GM19351 (cell line): ENCODE data around the gene KCP.
"Not testable (repeated sequence)": the region's sequence is repeated elsewhere in the genome, so short reads cannot be mapped to it uniquely, and the experiment has no call there.

Experiments used
- ATAC-seq: cut with Tn5 transposase; IDR thresholded peaks from one replicate; pipeline ENCODE4 v1.9.1; 2021; ENCODE audit warnings: mild to moderate bottlenecking, moderate library complexity; ENCODE audit not compliant: unreplicated experiment

The KCP gene

DNA sequence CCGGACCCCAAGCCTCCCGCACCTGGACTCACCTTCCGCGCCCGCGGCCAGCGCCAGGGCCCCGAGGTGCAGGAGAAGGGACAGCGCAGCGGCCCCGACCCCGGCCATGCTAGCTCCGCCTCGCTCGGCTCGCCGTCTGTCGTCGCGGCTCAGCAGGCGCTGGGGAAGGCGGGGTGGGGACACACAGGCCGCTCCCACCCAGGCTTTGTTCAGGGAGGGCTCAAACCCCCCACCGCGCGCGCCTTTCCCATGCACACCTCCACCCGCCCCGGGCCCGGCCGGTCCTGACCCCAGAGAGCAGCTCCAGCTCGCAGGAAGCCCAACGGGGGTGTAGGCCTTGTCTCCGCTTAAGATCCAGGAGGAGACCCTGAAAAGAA, at the start of gene KCP:
Gene KCP (minus strand): TSS at position 141 of the 377 bp plus-strand sequence. CDS start 33 bp downstream, at position 108.
- no peak for ATAC-seq

DNA sequence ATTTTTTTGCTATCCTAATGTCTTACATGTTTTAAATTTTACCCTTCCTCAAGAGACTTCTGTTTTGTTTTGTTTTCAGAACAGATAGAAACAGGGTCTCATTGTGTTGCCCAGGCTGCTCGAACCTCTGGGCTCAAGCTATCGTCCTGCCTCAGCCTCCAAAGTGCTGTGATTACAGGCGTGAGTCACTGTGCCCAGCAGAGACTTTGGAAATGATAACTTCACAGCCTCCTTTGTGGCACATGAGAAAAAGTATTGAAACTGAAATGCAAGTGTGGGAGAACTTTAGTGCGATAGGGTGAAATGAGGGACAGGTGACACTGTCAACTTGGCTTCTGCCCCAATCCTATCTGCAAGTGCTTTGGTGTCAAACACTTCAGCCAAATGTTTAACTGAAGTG, 48.8 kb upstream of the KCP start:
- no peak for ATAC-seq

DNA sequence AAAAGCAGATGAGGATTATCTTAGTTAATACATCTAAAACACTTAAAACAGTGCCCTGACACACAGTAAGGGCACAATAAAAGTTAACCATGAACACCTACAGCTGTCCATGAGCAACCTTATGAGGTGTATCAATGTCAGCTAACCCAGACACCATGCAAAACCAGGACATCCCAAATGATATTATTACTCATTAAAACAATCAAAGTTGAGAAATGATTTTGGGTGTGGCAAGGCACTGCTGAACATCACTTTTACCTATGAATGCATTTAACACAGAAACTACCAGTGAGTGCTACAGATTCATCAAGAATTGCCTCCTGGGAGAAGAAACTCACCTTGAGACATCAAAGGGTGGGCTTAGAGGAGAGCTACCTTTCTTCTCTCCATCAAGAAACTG, 45.5 kb upstream of the KCP start:
- no peak for ATAC-seq

DNA sequence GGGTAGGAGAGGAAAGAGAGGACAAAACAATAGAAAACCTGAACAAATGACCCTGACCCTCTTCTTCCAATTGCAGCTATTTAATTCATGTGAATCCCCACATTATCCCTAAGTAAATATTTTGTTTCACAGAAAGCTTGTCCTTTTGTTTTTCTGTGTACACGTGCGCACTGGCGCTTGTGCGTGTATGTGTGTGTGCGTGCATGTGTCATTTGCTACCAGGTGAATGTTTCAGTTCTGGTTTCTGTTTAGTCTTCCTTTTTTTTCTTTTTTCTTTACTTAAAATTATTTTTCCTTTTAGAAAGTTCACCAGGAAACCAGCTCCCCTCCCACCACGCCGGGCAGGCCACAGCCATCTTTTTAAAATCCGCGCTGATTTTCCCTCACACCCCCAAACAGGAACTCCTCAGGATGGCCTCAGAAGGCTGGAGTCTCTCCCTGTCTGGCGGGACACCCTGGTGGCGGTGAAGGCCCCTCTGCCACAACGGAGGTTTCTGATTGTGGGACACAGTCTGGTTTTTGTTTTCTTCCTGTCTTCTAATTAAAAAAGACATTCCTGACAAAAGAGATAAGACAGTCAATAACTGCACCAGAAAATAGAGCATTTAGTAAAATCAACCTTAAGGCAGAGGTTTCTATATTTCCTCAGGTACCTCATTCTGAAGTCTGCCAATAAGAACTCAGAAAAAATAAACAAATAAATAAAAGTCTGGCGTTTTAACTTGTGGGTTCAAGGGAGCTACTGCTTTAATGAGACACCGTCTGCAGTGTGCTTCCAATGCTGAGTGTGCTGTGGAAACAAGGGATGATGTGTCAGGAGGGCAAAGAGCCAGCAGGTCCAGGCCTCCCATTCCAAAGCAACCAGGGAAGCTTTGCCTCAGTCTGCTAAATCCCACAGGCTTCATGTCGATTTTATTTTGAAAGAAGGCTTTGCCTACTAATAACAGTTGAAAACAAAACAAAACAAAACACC, 44.6 kb upstream of the KCP start:
- ATAC-seq: peak; percentile 68

DNA sequence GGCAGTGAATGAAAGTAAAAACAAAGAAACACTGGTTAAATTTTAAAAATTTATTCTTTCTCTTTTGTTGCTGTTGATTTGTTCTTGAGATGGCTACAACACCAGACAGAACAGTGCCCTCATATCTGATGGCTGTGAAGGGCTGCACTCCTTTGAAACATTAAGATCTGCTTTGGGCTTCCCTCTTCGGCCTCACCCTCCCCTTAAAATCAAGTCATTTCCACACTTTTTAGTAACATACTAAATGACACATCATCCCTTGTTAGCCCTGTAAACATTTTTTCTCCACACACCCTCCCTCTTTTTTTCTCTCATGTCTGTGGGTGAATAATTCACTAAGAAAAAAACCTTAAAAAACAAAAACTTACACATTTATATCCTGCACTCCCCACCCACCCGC, 43.6 kb upstream of the KCP start:
- ATAC-seq: no peak

DNA sequence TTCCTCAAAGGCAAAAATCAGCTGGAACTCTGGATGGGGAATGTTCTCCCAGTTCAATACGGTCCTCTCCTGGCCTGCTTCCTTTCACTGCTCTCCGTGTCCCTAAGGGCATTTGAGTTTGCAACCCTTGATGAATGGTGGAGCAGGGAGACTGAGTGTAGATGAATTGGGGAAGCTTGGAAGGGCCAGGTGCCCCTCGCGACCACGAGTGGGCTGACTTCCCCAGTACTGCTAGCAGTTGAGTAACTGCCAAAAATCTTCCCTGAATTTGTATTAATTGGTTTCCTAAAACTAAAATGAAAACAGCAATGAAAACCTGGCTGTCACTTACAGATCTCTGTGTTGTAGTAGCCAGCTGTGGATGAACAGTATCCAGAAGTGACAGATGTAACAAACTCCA, 40.8 kb upstream of the KCP start:
- no peak for ATAC-seq

DNA sequence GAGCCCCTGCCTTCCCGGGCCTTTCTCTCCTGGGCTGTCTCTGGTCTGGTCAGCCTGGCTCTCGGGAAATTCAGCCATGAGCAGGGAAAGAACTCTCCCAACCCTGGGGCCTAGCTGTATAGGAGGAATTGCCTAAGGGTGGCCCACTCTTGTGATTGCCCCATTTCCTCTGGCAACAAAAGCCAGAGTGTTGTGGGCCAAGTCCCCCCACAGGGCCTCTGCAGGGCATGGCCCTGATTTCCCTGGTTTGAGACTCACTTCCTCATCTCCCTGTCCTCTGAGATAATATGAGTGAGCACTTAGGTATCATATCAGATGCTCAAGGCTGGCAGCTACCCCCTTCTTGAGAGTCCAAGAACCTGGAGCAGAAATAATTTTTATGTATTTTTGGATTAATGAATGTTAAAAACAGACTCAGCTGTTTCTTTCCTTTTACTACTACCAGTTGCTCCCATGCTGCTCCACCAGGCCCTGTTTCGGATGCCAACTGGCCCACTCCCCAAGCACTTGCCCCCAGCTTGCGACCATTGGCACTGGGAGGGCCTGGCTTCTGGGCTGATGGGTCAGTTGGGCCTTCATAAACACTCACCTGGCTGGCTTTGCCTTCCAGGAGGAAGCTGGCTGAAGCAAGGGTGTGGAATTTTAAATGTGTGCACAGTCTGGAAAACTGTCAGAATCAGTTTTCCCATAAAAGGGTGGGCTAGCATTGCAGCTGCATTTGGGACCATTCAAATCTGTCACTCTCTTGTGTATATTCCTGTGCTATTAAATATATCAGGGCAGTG, 38.7 kb upstream of the KCP start:
- no peak for ATAC-seq

DNA sequence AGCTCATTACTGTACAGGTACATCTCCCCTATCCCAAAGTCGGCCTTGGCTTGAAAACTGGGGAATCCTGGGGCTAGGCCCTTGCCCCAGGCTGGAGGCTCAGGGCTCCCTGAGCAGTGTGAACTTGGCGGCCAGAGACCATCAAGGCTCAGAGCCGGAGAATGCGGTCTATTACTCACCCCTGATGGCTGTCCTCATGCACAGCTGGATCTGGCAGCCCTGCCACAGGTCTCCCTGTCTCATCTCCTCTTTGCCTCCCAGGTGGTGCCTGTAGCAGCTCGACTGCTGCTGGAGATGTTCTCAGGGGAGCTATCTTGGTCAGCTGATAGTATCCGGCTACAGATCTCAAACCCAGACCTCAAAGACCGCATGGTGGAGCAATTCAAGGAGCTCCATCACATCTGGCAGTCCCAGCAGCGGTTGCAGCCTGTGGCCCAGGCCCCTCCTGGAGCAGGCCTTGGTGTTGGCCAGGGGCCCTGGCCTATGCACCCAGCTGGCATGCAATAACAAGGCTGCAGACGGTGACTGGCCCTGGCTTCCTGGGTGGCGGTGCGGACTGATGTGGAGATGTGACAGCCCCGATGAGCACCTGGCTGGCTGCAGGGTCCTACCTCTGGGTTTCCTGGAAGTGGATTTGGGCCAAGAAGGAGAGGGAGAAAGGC, 37.9 kb upstream of the KCP start:
- no peak for ATAC-seq

DNA sequence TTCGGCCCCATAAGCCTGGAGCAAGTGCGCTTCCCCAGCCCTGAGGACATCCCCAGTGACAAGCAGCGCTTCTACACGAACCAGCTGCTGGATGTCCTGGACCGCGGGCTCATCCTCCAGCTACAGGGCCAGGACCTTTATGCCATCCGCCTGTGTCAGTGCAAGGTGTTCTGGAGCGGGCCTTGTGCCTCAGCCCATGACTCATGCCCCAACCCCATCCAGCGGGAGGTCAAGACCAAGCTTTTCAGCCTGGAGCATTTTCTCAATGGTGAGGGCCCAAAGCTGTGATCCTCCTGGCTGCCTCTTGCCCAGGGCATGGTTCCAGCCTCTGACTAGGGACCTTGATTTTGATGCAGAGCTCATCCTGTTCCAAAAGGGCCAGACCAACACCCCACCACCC, 37.3 kb upstream of the KCP start:
- no peak for ATAC-seq

DNA sequence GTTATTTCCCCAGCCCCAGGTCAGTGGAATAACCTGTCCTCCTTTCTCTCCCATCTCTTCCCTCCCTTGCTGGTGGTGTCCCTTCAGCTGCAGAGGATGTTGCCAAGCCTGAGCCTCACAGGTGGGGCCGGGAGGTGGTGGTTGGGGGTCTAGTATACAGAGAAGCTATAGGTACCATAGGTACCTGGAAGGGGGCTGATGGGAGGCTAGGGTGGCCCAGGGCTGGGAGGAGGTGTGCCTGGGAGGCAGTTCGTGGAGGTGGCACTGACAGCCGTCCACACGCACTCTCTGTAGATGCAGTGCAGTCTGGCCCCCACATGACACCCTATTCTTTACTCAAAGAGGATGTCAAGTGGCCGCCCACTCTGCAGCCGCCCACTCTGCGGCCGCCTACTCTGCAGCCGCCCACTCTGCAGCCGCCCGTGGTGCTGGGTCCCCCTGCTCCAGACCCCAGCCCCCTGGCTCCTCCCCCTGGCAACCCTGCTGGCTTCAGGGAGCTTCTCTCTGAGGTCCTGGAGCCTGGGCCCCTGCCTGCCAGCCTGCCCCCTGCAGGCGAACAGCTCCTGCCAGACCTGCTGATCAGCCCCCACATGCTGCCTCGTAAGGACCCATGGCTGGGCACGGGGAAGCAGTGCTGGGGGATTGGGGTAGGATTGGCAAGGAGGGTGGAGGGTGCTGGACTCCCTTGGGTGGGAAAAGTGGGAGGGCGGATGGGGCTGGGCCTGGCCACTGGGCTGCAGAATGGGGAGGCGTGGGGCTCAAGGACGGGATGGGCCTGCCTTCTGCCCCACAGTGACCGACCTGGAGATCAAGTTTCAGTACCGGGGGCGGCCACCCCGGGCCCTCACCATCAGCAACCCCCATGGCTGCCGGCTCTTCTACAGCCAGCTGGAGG, 36.7 kb upstream of the KCP start:
- ATAC-seq: no peak

DNA sequence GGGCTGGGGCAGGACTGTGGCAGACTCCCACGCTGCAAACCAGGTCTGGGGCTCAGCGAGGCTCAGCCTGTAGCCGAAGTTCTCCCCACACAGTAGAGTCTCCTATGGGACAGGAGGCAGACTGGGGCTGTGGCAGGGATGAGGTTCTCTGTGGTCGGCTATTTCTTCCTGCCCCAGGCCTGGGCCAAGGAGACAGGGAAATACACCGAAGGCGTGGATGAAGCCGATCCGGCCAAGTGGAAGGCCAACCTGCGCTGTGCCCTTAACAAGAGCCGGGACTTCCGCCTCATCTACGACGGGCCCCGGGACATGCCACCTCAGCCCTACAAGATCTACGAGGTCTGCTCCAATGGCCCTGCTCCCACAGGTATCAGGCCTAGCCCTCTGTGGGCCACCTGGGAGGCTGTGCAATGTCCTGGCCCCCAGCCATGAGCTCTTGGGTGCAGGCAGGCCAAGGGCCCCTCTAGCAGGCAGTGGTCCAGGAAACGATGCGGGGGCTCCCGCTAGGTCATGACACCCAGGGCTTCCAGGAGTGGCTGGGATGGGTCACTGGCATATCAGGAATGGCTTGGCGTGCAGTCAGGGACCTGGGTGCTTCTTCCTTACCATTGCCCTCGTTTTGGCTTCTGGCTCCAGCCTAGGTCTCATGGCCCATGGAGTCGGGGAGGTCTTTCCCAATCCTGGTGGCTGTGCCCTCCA, 35.3 kb upstream of the KCP start:
- ATAC-seq: no peak

DNA sequence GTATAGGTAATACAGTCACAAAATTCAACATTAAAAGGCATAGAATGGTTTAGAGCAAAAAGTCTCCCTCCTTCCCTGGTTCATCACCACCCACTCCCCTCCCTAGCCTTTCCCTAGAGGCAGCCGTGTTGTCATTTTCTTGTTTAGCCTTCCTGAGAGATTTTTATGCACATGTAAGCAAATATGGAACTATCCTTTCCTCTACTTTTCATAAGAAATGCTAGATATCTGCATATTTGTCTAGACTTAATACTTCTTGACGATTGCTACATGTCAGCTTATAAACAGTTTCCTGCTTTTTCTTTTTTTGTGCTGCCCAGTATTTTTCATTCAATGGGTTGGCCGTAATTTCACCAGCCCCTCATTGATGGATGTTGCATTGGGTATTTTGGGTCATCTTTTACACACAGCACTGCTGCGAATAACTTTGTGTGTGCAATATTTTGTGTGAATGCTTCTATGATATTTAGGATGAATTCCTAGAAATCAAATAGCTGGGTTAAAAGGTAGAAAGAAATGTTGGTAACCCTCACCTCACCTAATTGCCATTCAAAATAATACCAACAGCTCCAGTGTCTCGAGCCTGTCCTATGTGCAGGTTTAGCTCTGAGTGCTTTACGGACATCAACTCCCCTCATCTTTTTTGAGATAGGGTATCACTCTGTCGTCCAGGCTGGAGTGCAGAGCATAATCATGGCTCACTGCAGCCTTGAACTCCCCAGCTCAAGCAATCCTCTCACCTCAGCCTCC, 34.2 kb upstream of the KCP start:
- no peak for ATAC-seq

DNA sequence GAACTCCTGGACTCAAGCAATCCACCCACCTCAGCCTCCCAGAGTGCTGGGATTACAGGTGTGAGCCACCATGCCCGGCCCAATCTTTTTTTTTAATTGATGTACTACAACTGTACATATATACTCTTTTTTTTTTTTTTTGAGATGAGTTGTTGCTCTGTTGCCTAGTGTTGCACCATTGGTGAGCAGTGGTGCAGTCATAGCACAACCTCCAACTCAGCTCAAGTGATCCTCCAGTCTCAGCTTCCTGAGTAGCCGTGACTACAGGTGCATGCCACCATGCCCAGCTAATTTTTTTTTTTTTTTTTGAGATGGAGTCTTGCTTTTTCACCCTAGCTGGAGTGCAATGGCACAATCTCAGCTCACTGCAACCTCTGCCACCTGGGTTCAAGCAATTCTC, 32.7 kb upstream of the KCP start:
- ATAC-seq: not testable (repeated sequence)

DNA sequence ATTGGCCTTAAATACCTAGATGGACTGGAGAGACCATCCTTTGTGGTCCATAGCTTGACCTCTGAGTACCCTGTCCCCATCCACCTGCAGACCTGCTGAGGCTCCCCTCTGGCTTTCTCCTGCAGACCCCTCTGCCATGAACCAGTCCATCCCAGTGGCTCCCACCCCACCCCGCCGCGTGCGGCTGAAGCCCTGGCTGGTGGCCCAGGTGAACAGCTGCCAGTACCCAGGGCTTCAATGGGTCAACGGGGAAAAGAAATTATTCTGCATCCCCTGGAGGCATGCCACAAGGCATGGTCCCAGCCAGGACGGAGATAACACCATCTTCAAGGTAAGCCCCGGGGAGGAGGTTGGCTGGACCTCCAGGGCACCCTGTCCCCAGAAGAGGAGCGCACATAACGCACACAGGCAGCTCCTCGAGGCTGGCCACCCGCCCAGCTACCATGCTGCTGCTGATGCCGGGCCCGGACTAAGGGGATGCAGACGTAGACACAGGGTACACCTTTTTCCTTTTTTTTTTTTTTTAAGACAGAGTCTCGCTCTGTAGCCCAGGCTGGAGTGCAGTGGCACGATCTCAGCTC, 31.5 kb upstream of the KCP start:
- no peak for ATAC-seq

DNA sequence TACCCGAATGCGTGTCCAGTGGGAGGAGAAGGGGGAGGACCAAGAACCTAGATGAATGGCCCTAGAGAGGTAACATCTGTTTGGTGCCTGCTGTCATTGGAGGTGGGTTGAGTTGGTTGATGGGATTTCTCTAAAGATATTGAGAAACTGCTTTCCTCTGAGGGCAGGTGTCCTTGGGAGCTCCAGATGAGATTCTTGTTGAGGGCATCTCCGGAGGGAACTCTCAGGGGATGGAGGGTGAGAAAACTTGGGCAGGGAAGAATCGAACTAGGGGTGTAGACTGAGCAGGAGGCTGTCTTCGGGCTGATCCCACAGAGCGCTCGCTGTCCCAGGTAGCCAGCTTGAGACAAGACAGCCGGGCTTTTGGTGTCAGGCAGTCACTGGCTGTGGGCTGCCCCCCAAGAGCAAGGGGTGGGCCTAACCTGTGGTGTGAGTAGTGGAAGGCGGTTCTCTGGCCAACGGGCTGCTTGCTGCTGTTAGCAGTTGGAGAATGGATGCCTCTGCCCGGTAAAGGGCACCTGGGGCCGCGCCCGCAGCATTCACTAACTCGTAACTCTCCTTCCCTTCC, 30.9 kb upstream of the KCP start:
- ATAC-seq: no peak

DNA sequence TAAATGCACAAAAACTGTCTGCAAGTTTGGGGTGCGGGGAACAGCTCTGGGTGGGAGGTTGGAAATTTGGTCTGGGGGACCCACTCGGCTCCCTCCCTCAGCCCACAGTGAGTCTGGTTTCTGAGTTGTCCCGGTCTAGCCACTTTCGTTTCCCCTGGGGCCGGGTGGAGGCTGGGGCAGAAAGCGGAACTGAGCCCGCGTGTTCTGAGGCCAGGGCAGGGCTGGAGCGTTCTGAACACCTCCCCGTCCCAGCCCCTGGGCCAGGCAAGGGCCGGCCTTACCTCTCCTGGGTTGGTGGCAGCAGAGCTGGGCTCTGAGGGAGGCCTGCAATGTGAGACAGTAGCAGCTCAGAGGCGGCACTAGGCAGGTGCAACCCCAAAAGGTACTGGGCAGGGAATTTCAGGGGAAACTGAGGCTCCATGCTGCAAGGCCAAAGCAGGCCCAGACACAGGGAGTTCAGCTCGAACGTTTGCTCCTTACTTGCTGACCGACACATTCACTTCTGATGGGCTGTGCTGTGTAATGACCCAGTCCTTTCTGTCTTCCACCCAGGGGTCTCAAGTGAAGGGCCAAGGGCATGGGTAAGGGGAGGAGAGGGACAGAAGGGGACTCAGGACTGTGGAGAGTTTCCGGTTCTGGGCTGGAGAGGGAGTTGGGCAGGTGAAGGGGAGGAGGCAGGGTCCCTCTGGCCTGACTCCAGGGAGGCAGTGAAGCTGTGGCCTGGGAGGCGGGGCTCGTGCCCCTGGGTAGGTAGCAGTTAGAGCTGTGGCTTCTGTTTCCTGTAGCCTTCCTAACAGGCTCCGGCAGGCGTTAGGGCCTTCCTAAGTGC, 30.2 kb upstream of the KCP start:
- ATAC-seq: peak; percentile 62

DNA sequence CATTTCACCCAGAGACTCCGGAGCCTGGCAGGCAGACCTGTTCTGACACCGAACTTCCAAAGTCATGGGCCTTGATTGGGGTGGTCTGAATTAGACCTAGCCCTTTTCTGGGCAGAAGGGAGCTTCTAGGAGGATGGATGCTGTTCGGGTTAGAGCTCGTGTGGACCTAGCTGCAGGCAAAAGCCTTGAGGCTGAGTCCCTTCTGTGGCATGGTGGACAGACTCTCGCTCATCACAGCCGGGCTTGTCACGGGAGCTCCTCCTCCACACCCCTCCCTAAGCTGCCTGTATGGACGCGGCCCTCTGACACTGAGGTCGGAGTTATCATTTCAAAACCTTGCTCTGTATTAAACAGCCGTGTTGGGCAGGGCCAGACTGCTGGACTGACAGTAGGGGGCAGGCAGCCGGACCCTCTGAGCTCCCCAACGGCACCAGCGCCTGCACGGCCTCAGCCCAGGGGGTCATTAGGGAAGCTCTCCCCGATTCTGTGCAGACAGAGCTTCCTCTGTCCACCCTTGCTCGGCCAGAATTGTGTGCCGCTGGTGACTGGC, 29.4 kb upstream of the KCP start:
- peak; percentile 26 for ATAC-seq
